ENCODE measurements around the gene MPPE1. TPM values are rescaled to one million over a fixed set of nuclear protein-coding genes. Genes with fewer than 3 reads are reported as not detected.

The MPPE1 gene
- total and polyA plus RNA-seq, 12 donors: 17.0 to 44.7 (median 31.2) TPM

DNA sequence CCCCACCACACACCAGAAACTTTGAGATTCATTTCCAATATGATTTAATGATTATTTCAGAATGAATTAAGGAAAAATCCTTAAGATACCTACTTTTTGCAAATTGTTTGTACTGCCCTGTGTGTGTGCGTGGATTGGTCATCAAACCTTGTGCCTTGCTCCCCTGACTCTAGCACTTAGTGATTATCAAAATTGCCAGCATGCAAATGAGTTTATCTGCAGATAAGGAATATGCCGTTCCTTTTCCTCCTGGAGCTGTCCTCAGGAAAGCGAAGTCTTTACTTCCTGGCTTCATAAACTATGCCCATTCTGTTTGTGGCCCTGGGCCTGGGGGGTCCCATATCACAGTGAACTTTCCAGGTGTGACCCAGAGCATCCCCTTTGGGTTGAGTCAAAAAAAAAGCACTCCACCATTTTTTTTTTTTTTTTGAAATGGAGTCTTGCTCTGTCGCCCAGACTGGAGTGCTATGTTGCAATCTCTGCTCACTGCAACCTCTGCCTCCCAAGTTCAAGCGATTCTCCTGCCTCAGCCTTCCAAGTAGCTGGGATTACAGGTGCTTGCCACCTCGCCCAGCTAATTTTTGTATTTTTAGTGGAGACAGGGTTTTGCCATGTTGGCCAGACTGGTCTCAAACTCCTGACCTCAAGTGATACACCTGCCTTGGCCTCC, 45.5 kb downstream of the MPPE1 start:
- no peaks in the 10 kb centered on the region for H3K9me3 ChIP-seq (replicated peaks in 1 of 3)
- H3K27ac ChIP-seq: no peak overlapping the region
- TF ChIP-seq POLR2A (IDR thresholded peaks at IDR 0.05): no peak
- TF ChIP-seq, protein P1, sequence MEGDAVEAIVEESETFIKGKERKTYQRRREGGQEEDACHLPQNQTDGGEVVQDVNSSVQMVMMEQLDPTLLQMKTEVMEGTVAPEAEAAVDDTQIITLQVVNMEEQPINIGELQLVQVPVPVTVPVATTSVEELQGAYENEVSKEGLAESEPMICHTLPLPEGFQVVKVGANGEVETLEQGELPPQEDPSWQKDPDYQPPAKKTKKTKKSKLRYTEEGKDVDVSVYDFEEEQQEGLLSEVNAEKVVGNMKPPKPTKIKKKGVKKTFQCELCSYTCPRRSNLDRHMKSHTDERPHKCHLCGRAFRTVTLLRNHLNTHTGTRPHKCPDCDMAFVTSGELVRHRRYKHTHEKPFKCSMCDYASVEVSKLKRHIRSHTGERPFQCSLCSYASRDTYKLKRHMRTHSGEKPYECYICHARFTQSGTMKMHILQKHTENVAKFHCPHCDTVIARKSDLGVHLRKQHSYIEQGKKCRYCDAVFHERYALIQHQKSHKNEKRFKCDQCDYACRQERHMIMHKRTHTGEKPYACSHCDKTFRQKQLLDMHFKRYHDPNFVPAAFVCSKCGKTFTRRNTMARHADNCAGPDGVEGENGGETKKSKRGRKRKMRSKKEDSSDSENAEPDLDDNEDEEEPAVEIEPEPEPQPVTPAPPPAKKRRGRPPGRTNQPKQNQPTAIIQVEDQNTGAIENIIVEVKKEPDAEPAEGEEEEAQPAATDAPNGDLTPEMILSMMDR (IDR thresholded peaks at IDR 0.05): no peak
- intact Hi-C loops (cut with DNase I): no loop called here
- no peaks in the 10 kb centered on the region for H3K27me3 ChIP-seq
- WGBS, 4 donors: 73 to 83% (median 80%) methylated on average over 6 of the region's 6 CpGs
- no peaks in the 10 kb centered on the region for H3K4me1 ChIP-seq (replicated peaks in 1 of 2)
- no peaks in the 10 kb centered on the region for H3K36me3 ChIP-seq (replicated peaks in 1 of 2)
- no peak for DNase-seq
- no peak overlapping the region for H3K4me3 ChIP-seq

DNA sequence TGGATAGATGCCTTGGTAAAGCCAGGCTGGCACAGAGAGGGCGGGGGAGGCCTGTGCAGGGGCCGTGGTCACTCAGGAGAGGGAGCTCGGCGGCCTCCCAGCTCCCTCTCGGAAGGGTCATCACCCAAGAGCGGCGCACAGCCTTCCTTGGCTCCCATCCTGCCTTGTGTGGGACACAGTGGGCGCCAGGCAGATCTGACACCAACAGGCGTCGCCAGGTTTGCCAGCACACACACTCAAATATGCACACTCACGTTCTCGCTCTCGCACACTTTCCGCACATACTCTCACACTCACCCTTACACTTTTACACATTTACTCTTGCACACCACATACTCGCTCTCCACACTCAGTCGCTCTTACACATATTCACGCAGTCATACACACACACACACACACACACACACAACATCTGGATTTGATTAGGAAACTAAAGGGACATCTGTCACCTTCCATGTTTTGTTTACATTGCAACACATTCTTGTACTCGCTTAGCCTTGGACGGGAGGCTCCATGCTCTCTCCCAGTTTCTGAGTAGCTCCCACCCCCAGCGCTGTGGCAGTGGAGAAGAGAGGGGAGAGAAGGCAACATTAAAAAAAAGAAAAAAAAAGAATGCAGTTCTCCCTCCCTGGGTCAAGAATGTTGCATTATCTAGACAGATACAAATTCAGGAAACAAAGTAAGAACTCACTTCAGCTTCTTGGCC, 46.4 kb downstream of the MPPE1 start:
- H3K4me3 ChIP-seq: no peak overlapping the region
- no peaks in the 10 kb centered on the region for H3K9me3 ChIP-seq (replicated peaks in 1 of 3)
- no peak overlapping the region for H3K27ac ChIP-seq
- intact Hi-C loops (cut with DNase I): no loop called here
- TF ChIP-seq, protein P1 (IDR thresholded peaks at IDR 0.05): no peak
- no peak for TF ChIP-seq POLR2A (IDR thresholded peaks at IDR 0.05)
- WGBS, 4 donors: 81 to 87% (median 85%) methylated on average over 15 to 20 of the region's 20 CpGs
- DNase-seq: no peak
- H3K27me3 ChIP-seq: no peaks in the 10 kb centered on the region
- H3K36me3 ChIP-seq (replicated peaks in 1 of 2): no peaks in the 10 kb centered on the region
- H3K4me1 ChIP-seq (replicated peaks in 1 of 2): peaks cover 4 to 6% of the 10 kb centered on the region in 2 donors

DNA sequence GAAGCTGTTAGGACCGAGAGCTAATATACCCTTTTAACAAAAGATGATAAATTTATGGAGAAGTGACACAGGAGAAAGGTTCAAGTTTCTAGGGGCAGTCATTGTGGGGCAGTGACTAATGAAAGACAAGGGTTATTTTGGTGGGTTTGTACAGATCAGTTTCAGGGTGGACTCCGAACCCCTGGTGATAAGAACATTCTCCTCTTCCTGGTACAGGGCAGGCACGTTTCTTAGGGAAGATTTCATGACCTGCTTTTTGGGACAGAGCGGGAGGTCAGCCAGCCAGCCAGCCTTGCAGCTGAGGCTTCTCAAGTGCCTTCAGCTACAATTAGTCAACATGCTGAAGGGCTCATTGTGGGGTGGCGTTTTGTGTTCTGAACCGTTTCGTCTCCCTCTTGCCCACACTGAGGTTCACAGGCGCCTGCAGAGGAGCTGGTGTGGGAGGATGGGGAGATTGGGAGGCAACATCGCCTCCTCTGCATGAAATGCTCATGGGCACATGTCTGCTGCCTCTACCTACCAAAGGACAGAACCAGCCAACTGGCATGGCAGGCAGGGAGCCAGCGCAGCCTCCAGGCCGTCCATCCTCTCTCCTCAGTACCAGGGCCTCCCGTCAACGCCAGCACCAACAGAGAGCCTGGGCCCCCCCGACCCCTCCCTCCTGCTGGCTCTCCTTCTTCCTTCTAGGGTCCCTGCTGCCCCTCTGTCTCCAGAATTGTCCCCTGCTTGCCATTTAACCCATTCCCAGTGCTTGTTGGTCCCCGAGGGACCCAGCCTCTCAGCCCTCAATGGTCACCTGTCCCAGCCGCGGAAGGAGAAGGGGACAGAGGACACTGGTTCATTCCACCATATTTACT, 47.3 kb downstream of the MPPE1 start:
- 83 to 87% (median 85%) methylated on average over 12 to 17 of the region's 17 CpGs for WGBS, 4 donors
- intact Hi-C loops (cut with DNase I): no loop called here
- no peak for DNase-seq

More for the DNA sequence above, 47.3 kb downstream of the MPPE1 start:
- Histone ChIP-seq H3K27me3 (no peaks in the 10 kb centered on the region), H3K4me3 (no peak overlapping the region), H3K27ac (no peak overlapping the region), H3K9me3 (replicated peaks in 1 of 3) (no peaks in the 10 kb centered on the region), H3K36me3 (replicated peaks in 1 of 2) (no peaks in the 10 kb centered on the region), H3K4me1 (replicated peaks in 1 of 2) (peaks cover 5 to 6% of the 10 kb centered on the region in 2 donors)
- TF ChIP-seq, protein P1 (IDR thresholded peaks at IDR 0.05): no peak
- TF ChIP-seq POLR2A (IDR thresholded peaks at IDR 0.05): no peak

Measured in adrenal gland (tissue), 12 donors.